NB4 (cell line): ENCODE measurements around the gene CBFA2T2.
A peak's percentile ranks its signal among the peaks of the same experiment; 100 is the strongest.

Source experiments
- CTCF ChIP-seq: IDR thresholded peaks from one replicate; pipeline ENCODE4 v1.5.1; 2012; ENCODE audit warnings: low read depth, low read length
- MAX ChIP-seq: IDR thresholded peaks from 2 replicates; pipeline ENCODE4 v1.6.1; 2011; ENCODE audit warnings: low read depth, low read length
- MYC ChIP-seq: IDR thresholded peaks from 2 replicates; pipeline ENCODE4 v1.6.1; 2011; ENCODE audit warnings: low read depth, low read length
- POLR2A ChIP-seq: IDR thresholded peaks from 2 replicates; pipeline ENCODE4 v1.6.1; 2011; ENCODE audit warnings: mild to moderate bottlenecking; ENCODE audit not compliant: insufficient read length; ENCODE audit errors: extremely low read depth

DNA sequence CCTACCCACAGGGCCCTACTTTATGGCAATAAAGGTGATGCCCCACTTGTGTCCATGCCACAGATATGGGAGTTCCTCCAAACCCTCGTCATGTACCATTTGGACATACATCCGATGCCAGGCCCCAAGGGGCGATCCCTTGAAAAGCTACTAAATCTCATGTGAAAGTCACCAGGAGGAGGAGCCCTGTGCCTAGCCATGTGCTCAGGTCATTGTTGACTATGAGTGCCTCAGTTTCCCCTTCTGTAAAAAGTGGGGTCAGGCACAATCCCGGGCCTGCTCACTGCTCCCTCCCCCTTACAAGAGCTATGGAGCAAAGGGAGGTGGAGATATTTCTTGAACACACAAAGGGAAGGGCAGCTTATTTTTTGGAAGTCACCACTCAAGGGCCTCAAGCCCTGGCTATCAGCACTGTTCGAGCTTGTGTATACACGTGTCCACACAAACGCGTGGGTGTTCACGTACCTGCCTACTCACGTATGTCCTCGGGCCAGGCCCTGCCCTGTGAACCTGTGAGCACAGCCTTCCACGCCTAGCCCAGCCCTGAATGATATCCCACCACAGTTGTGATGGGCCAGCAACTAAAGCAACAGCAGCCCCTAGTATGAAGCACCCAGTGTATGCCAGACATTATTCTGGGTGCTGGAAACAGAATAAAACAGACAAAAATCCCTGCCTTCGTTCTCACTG, 178.7 kb downstream of the CBFA2T2 start:
- TF ChIP-seq CTCF (no peak), POLR2A (no peak), MYC (no peak), MAX (peak; percentile 21; the same call in 1 of the 2 replicates)
